B cell (primary cell): ENCODE results near the gene PDP2. TPM values are rescaled to one million over a fixed set of nuclear protein-coding genes. Genes with fewer than 3 reads are reported as not detected.

ENCODE experiments used
- ATAC-seq: fragments of 200-7000 bp; cut with Tn5 transposase; one replicate; pipeline ENCODE4 v1.10.0; 2021; ENCODE audit warnings: low read depth, mild to moderate bottlenecking, moderate number of reproducible peaks, moderate library complexity
- CTCF ChIA-PET: fragments of 350-600 bp; sonication (Branson Sonifier 250); formaldehyde crosslinking; loops from one replicate; lab custom pipeline; 2021; ENCODE audit warnings: antibody characterized with exemption, inconsistent platforms; lab: Charles Lee
- POLR2A ChIA-PET: fragments of 350-600 bp; sonication (Branson Sonifier 250); formaldehyde crosslinking; loops from one replicate; lab custom pipeline; 2021; ENCODE audit warnings: antibody characterized with exemption; lab: Charles Lee
- DNase-seq: peaks from one replicate; pipeline ENCODE4 v3.0.0; 2013
- H2AFZ ChIP-seq: 2 replicates; pipeline ENCODE4 v1.6.1; 2012; ENCODE audit warnings: mild to moderate bottlenecking, low read depth, low read length; ENCODE audit not compliant: insufficient read depth, poor library complexity, severe bottlenecking
- H3K27ac ChIP-seq, 2 donors: 1 replicate in 1 of 2; 2 replicates in 1 of 2; pipeline ENCODE4 v1.5.1; 2012 to 2013; ENCODE audit warnings: low read length in 2 of 2, mild to moderate bottlenecking in 2 of 2, moderate library complexity in 1 of 2
- H3K27me3 ChIP-seq, 4 experiments: fragments of 200-600 bp in 1 of 4; sonication (generic) in 1 of 4; replicated peaks in 1 of 4; 1 replicate in 2 of 4; 2 replicates in 2 of 4; pipeline versions ENCODE4 v1.6.1 to v1.7.0; 2013 to 2016; ENCODE audit warnings: low read length in 3 of 4, mild to moderate bottlenecking in 2 of 4, mixed read lengths in 1 of 4, moderate library complexity in 1 of 4; ENCODE audit not compliant: insufficient read depth in 4 of 4, control insufficient read depth in 3 of 4; ENCODE audit errors: control extremely low read depth in 1 of 4
- H3K36me3 ChIP-seq, 2 experiments: replicated peaks in 1 of 2; 1 replicate in 1 of 2; 2 replicates in 1 of 2; pipeline versions ENCODE4 v1.6.1 to v1.7.1; 2013; ENCODE audit warnings: low read length in 1 of 2; ENCODE audit not compliant: insufficient read depth in 2 of 2, control insufficient read depth in 1 of 2; ENCODE audit errors: control extremely low read depth in 1 of 2, extremely low read depth in 1 of 2
- H3K4me1 ChIP-seq, 2 donors: fragments of 200-600 bp in 1 of 2; sonication (generic) in 1 of 2; 1 replicate in 1 of 2; 2 replicates in 1 of 2; pipeline versions ENCODE4 v1.5.1 to v1.6.1; 2013 to 2017; ENCODE audit warnings: low read length in 2 of 2; ENCODE audit not compliant: control insufficient read depth in 2 of 2, insufficient read depth in 2 of 2
- H3K4me2 ChIP-seq: replicated peaks from 2 replicates; pipeline ENCODE3; 2012; ENCODE audit warnings: mild to moderate bottlenecking, low read depth, low read length; ENCODE audit not compliant: poor library complexity, severe bottlenecking
- H3K4me3 ChIP-seq, 5 experiments: fragments of 200-600 bp in 1 of 5; sonication (generic) in 1 of 5; 1 replicate in 3 of 5; 2 replicates in 2 of 5; pipeline versions ENCODE4 v1.5.1 to v1.7.0; 2011 to 2016; ENCODE audit warnings: low read length in 4 of 5, mild to moderate bottlenecking in 4 of 5, low read depth in 2 of 5, control low read depth in 1 of 5, moderate library complexity in 1 of 5; ENCODE audit not compliant: insufficient read depth in 1 of 5; ENCODE audit errors: control extremely low read depth in 1 of 5, extremely low read depth in 1 of 5
- H3K79me2 ChIP-seq: fragments of 200-600 bp; sonication (generic); one replicate; pipeline ENCODE4 v1.6.0; 2016; ENCODE audit warnings: low read length; ENCODE audit not compliant: control insufficient read depth, insufficient read depth
- H3K9ac ChIP-seq: fragments of 200-600 bp; sonication (generic); 2 replicates; pipeline ENCODE4 v1.6.1; 2017; ENCODE audit warnings: mild to moderate bottlenecking, low read length, moderate library complexity
- H3K9me3 ChIP-seq, 3 donors: one replicate each; pipeline versions ENCODE4 v1.6.1 to v1.7.1; 2013; ENCODE audit warnings: low read length in 2 of 3; ENCODE audit not compliant: control insufficient read depth in 2 of 3, insufficient read depth in 1 of 3; ENCODE audit errors: control extremely low read depth in 1 of 3
- H4K20me1 ChIP-seq: 2 replicates; pipeline ENCODE4 v1.6.0; 2012; ENCODE audit warnings: mild to moderate bottlenecking, low read length; ENCODE audit not compliant: insufficient read depth, control insufficient read depth, poor library complexity, severe bottlenecking
- H3K27ac Mint-ChIP-seq: one replicate; pipeline ENCODE4 v1.8.0; 2021; ENCODE audit warnings: mixed read lengths
- H3K27me3 Mint-ChIP-seq: one replicate; pipeline ENCODE4 v1.8.0; 2021; ENCODE audit warnings: mixed read lengths
- H3K4me1 Mint-ChIP-seq: one replicate; pipeline ENCODE4 v1.8.0; 2021; ENCODE audit warnings: mixed read lengths
- H3K4me3 Mint-ChIP-seq: one replicate; pipeline ENCODE4 v1.8.0; 2021; ENCODE audit warnings: mixed read lengths
- H3K9me3 Mint-ChIP-seq: one replicate; pipeline ENCODE4 v1.8.0; 2022; ENCODE audit warnings: mixed read lengths; ENCODE audit not compliant: insufficient read depth
- EZH2 ChIP-seq: IDR thresholded peaks from 2 replicates; pipeline ENCODE4 v1.6.1; 2012; ENCODE audit warnings: borderline replicate concordance, low read depth, mild to moderate bottlenecking, moderate library complexity, low read length; ENCODE audit not compliant: insufficient read depth, poor library complexity, severe bottlenecking
- WGBS: methylation state at CpG from one replicate; pipeline ENCODE4 v1.1.5; 2013; ENCODE audit warnings: missing lambda C conversion rate; ENCODE audit not compliant: insufficient coverage; 5-methylcytosine and 5-hydroxymethylcytosine counted together
- intact Hi-C: fragments of 100-400 bp; cut with micrococcal nuclease; formaldehyde crosslinking; loops from one replicate; pipeline ENCODE4 v1.10.0; 2022
- polyA plus RNA-seq: library from polyadenylated mRNA; depleted of rRNA; stranded (reverse); fragments of >200 nt; gene quantifications from 2 replicates; pipeline ENCODE4 v1.2.3, GENCODE V29; 2012
- total RNA-seq, 2 donors: library from RNA; stranded (reverse); fragments of 120-200 nt in 1 of 2; gene quantifications; 1 replicate in 1 of 2; 2 replicates in 1 of 2; pipeline versions ENCODE4 v1.2.3 to v1.2.4, GENCODE V29; 2013 to 2022
- TF ChIP-seq, protein P1 (sequence below): fragments of 200-600 bp; IDR thresholded peaks from one replicate; pipeline ENCODE4 v1.8.0; 2022; ENCODE audit warnings: antibody characterized with exemption, mild to moderate bottlenecking

PDP2 gene
- total and polyA plus RNA-seq, 2 donors (not counting 1 experiment from before 2014, with no cell fraction given): 1.9 to 18.7 TPM

DNA sequence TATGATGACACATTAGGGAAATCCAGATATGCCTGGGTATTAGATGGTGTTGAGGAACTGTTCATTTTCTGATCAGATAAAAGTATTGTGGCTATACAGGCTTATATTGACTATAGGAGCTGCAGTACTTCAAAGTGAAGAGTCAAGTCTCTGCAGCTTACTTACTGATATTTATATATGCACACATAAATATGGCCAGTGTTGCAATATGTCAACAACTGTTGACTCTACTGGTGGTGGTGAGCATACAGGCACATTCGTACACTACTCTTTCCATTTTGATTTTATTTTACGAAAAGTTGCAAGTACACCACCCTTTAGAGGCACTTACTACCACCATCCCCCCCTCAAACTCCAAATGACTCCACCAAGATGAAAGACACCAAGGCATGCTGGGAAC, 51.4 kb downstream of the PDP2 start:
- no peaks in the 10 kb centered on the region for H3K9me3 ChIP-seq
- POLR2A ChIA-PET: interaction anchor here (0.8 kb wide), 1 partner anchor 13 kb away, joined by 3 read pairs; the partner anchor contains the start of gene CDH16
- DNase-seq (no peak), ATAC-seq (no peak)
- no peak overlapping the region for H3K9ac ChIP-seq
- no peak overlapping the region for H3K4me3 ChIP-seq
- H3K27me3 ChIP-seq: peaks cover 0 to 5% (median 0%) of the 10 kb centered on the region in 4 experiments
- WGBS: 100% methylated on average over 2 of the region's 2 CpGs
- H3K27ac ChIP-seq: no peak overlapping the region
- Mint-ChIP-seq H3K27me3 (no peaks in the 10 kb centered on the region), H3K27ac (no peak overlapping the region), H3K9me3 (no peaks in the 10 kb centered on the region), H3K4me1 (peaks cover 49% of the 10 kb centered on the region), H3K4me3 (peak overlapping the region; percentile 24)
- H3K79me2 ChIP-seq: peaks cover 26% of the 10 kb centered on the region
- peaks cover 24 to 33% of the 10 kb centered on the region in 2 donors for H3K4me1 ChIP-seq
- no peak overlapping the region for H3K4me2 ChIP-seq
- TF ChIP-seq, protein P1, sequence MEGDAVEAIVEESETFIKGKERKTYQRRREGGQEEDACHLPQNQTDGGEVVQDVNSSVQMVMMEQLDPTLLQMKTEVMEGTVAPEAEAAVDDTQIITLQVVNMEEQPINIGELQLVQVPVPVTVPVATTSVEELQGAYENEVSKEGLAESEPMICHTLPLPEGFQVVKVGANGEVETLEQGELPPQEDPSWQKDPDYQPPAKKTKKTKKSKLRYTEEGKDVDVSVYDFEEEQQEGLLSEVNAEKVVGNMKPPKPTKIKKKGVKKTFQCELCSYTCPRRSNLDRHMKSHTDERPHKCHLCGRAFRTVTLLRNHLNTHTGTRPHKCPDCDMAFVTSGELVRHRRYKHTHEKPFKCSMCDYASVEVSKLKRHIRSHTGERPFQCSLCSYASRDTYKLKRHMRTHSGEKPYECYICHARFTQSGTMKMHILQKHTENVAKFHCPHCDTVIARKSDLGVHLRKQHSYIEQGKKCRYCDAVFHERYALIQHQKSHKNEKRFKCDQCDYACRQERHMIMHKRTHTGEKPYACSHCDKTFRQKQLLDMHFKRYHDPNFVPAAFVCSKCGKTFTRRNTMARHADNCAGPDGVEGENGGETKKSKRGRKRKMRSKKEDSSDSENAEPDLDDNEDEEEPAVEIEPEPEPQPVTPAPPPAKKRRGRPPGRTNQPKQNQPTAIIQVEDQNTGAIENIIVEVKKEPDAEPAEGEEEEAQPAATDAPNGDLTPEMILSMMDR: no peak
- TF ChIP-seq EZH2: no peak
- peaks cover 0 to 12% of the 10 kb centered on the region in 2 experiments for H3K36me3 ChIP-seq
- no peak overlapping the region for H2AFZ ChIP-seq
- H4K20me1 ChIP-seq: peaks cover 9% of the 10 kb centered on the region
- intact Hi-C loops: loop anchor here (5.0 kb wide), 1 partner anchor 49 kb away; the partner anchor contains the start of gene PDP2
- CTCF ChIA-PET: no interaction called here

DNA sequence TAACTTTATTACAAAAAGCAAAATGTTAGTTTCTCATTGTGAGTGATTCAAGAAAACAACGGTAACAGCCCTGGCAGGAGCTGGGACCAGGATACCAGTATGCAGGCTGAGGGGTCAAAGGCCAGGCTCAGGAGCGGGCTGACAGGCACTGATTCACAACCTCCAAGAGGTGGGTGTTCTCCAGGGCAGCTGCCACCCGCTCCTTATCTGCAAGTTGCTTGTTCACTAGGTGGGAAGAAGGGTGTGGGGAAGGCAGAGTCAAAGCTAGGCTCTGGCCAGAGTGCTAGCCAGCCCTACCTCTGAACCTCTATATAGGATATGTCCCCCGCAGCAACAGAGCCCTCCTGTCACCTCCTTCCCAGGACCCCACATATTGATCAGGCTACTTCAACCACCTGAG, 51.8 kb downstream of the PDP2 start:
- Histone ChIP-seq H3K4me3 (no peak overlapping the region), H3K27ac (no peak overlapping the region), H3K79me2 (peaks cover 26% of the 10 kb centered on the region), H3K4me1 (peaks cover 24 to 33% of the 10 kb centered on the region in 2 donors), H3K9me3 (no peaks in the 10 kb centered on the region), H2AFZ (no peak overlapping the region), H3K9ac (no peak overlapping the region), H3K27me3 (peaks cover 0 to 1% (median 0%) of the 10 kb centered on the region in 4 experiments), H3K4me2 (no peak overlapping the region), H3K36me3 (peaks cover 0 to 12% of the 10 kb centered on the region in 2 experiments), H4K20me1 (peaks cover 10% of the 10 kb centered on the region)
- ATAC-seq (no peak), DNase-seq (no peak)
- peaks cover 50% of the 10 kb centered on the region for H3K4me1 Mint-ChIP-seq
- no peaks in the 10 kb centered on the region for H3K27me3 Mint-ChIP-seq
- peak overlapping the region; percentile 50 for H3K27ac Mint-ChIP-seq
- WGBS: 100% methylated on average over 3 of the region's 4 CpGs
- ChIA-PET CTCF (no interaction called here), POLR2A (no interaction called here)
- intact Hi-C loops: loop anchor here (5.0 kb wide), 1 partner anchor 50 kb away; the partner anchor contains the start of gene PDP2
- H3K4me3 Mint-ChIP-seq: peak overlapping the region; percentile 99
- no peaks in the 10 kb centered on the region for H3K9me3 Mint-ChIP-seq
- TF ChIP-seq EZH2: no peak
- TF ChIP-seq, protein P1: no peak
